Esophagus (tissue), 2 donors: Measurements from ENCODE around the gene SLC7A5. TPM values are rescaled to one million over a fixed set of nuclear protein-coding genes. Genes with fewer than 3 reads are reported as not detected.

Experiments used
- H3K27ac ChIP-seq, 2 donors: one replicate each; pipeline ENCODE4 v1.5.1; 2013; ENCODE audit warnings: low read depth in 2 of 2, mild to moderate bottlenecking in 2 of 2, inconsistent platforms in 1 of 2, low read length in 1 of 2, moderate library complexity in 1 of 2
- H3K27me3 ChIP-seq, 2 donors: one replicate each; pipeline ENCODE4 v1.6.1; 2013; ENCODE audit warnings: low read length in 2 of 2, control low read depth in 1 of 2, mild to moderate bottlenecking in 1 of 2; ENCODE audit not compliant: insufficient read depth in 2 of 2, control insufficient read depth in 1 of 2
- H3K36me3 ChIP-seq, 2 donors: one replicate each; pipeline ENCODE4 v1.6.1; 2013; ENCODE audit warnings: low read length in 1 of 2; ENCODE audit not compliant: control insufficient read depth in 2 of 2, insufficient read depth in 2 of 2
- H3K4me1 ChIP-seq, 2 donors: one replicate each; pipeline ENCODE4 v1.6.1; 2013; ENCODE audit warnings: low read length in 1 of 2; ENCODE audit not compliant: control insufficient read depth in 2 of 2, insufficient read depth in 2 of 2
- H3K4me3 ChIP-seq, 2 donors: one replicate each; pipeline ENCODE4 v1.5.1; 2013; ENCODE audit warnings: low read length in 2 of 2, mild to moderate bottlenecking in 2 of 2, low read depth in 1 of 2, moderate library complexity in 1 of 2
- H3K9me3 ChIP-seq, 2 donors: one replicate each; pipeline ENCODE4 v1.6.1; 2013; ENCODE audit warnings: mild to moderate bottlenecking in 2 of 2, low read depth in 1 of 2, low read length in 1 of 2, moderate library complexity in 1 of 2; ENCODE audit not compliant: control insufficient read depth in 2 of 2, insufficient read depth in 1 of 2
- WGBS, 2 donors: extraction: QIAGEN DNeasy Blood & Tissue Kit; methylation state at CpG; one replicate each; pipeline ENCODE4 v1.1.7; 2013; 5-methylcytosine and 5-hydroxymethylcytosine counted together
- polyA plus RNA-seq, 2 donors: library from polyadenylated mRNA; stranded (reverse); fragments of 200-250 nt; gene quantifications; one replicate each; pipeline ENCODE4 v1.2.3, GENCODE V29; 2013
- donor health status: healthy with polysubstance abuse.
- donor health status: Bipolar disorder and iron deficiency.

Gene SLC7A5
- polyA plus RNA-seq, 2 donors: 117 to 138 TPM

DNA sequence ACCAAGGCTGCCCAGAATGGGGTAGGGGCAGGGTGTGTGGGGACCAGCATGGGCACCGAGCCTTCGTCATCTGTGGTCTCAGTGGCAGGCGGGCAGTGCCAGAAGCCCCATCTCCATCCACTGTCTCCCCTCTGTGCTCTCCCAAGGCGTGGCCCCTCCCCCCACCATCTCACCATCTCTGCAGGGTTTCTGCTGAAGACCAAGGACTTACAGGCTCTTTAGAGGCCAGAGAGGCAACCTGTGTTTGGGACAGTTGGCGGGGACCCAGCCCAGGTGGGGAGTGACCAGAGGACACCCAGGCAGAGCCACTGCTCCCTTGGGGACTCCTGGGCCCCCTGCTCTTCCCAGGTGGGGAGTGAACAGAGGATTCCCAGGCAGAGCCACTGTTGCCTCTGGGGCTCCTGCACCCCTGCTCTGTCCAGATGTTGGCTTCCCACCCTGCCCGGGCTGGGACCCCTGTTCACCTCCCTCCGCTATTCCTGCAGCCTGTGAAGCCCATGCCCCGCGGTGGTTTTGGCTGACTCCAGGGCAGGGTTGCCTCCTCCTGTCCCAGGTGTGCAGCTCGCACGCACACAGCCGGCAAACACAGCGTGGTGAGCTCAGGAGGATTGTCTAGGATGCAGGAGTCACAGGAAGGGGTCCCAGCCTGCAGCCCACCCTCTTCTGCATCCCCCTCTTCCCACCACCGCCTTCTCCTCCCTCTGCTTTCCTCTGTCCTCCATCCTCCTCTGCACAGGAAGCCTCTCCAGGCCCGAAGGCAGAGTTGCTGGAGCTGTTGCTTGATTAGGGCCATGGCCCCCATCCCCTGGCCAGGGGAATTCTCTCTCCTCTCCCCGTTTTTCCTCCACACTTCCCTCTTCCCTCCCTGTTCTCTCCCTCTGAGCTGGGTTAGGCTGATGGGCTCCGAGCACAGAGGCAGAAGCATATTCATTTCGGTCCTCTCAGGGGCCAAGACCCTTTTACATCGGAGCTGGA lies 45.0 kb downstream of the SLC7A5 start:
- WGBS, 2 donors: 53 to 65% methylated on average over 19 of the region's 19 CpGs
- Histone ChIP-seq H3K27me3 (no peaks in the 10 kb centered on the region), H3K4me1 (peaks cover 5 to 18% of the 10 kb centered on the region in 2 donors), H3K9me3 (no peaks in the 10 kb centered on the region), H3K27ac (peak overlapping the region; percentile 62 to 75), H3K36me3 (no peaks in the 10 kb centered on the region), H3K4me3 (no peak overlapping the region)

DNA sequence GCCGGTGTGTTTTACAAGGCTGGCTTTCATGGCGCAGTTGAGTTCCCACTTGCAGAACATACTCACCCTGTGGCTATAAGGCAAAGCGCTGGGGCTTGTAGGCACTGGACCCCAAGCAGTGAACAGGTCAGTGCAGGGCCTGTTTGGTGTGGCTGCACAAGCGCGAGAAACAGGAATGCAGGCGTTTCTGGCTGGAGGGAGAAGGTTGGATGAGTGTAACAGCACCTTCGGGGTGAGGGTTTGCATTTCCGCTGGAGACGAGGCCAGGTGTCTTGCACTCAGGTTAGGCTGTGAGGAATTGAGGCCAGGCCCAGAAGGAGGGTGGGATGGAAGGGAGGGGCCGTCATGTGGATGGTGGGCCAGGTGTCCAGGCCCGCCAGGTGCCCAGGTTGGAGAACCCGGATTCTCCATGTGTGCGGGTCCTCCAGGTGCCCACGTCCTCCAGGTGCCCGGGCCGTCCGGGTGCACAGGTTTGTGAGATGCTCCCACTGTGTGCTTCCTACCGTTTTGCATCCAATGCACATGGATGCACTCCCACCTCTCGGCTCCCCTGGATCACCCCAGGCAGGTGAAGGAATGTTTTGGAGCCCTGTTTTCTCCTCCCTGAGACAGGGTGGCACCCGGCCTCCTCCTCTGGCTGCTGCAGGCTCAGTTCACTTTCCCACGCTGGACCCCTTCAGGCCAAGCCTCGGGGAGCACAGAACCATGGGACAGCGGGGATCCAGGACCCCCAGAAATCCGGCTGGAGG lies 46.0 kb downstream of the SLC7A5 start:
- Histone ChIP-seq H3K27me3 (no peaks in the 10 kb centered on the region), H3K9me3 (peaks cover 0 to 5% of the 10 kb centered on the region in 2 donors), H3K27ac (peak overlapping the region; percentile 62 to 75), H3K4me1 (peaks cover 5 to 18% of the 10 kb centered on the region in 2 donors), H3K4me3 (no peak overlapping the region), H3K36me3 (no peaks in the 10 kb centered on the region)
- WGBS, 2 donors: 53 to 70% methylated on average over 22 to 24 of the region's 24 CpGs

DNA sequence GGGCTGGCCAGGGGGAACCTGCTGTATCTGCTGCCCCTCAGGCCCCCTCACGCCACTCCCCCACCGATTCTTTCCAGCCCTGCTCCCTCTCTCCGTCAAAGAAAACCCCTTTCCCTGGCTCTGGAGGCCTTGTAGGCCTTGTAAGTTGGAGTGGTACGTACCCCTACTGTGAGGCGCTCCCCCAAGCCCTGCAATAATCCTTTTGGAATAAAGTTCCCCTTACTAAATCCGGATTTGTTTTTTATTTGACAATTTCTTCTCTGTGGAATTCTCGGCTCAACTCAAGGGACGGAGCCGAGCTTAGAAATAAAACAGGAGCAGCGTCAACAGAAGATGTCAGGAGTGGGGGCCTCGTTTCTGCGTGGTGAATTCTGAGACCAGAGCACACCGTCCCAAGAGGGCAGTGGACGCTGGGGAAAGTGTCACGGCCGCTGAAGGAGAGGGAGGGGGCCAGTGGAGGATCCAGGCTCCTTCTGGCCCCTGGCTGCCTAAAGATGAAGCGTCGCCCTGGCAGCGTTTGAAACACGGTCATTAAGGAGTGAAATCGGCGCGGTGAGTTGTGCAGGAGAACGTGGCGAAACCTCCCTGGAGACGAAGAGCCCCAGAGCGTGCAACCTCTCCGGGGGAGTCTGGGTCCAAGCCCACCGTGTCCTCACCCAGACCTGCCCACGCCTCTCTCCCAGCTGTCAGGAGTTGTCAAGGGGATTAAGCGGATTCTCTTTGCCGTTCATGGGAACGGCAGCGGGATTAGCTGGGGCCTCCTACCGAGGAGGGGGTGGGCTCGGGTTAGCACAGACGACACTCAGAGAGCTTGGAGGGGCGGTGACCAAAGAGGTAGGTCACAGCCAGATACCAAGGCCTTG lies 47.0 kb downstream of the SLC7A5 start:
- peaks cover 5 to 15% of the 10 kb centered on the region in 2 donors for H3K4me1 ChIP-seq
- H3K27ac ChIP-seq: peak overlapping the region; percentile 62 to 75
- no peaks in the 10 kb centered on the region for H3K27me3 ChIP-seq
- H3K4me3 ChIP-seq: no peak overlapping the region
- WGBS, 2 donors: 39 to 51% methylated on average over 37 to 38 of the region's 38 CpGs
- H3K36me3 ChIP-seq: no peaks in the 10 kb centered on the region
- peaks cover 6 to 11% of the 10 kb centered on the region in 2 donors for H3K9me3 ChIP-seq

DNA sequence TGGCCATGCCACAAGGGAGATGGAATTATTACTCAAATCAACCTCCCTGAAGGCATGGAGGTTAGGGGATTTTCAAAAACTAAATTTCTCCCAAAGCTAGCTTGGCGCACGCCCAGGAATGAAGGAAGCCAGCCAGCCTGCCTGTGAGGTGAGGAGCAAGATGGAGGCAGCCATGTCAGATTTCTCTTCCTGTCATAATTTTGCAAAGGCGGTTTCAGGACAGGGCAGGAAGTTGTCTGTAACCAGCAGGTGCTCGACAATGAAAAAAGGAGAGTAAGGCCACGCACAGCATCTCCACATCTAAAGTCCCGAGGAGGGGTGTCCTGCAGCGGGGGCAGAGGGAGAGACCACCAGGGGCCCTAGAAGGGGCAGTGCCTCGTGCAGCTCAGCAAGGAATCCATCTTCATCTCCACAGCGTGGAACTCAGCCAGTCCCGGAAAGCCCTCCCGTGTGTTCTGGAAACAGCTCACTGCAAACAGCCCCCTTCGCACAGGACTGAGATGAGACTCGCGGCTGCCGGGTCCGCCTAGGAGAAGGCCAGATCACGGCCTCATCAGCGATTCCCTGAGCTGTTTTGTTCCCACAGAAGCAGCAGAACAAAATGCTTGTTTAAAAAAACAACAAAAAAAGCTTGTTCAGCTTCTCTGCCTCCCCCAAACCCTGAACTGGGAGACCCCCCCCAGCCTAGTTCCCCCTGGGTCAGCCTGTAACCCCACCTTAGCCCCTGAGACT lies 47.8 kb downstream of the SLC7A5 start:
- H3K27me3 ChIP-seq: no peaks in the 10 kb centered on the region
- H3K4me3 ChIP-seq: no peak overlapping the region
- peaks cover 5 to 15% of the 10 kb centered on the region in 2 donors for H3K4me1 ChIP-seq
- H3K36me3 ChIP-seq: no peaks in the 10 kb centered on the region
- 51 to 55% methylated on average over 18 of the region's 18 CpGs for WGBS, 2 donors
- H3K27ac ChIP-seq: peak overlapping the region; percentile 62 to 75
- H3K9me3 ChIP-seq: peaks cover 12 to 16% of the 10 kb centered on the region in 2 donors

DNA sequence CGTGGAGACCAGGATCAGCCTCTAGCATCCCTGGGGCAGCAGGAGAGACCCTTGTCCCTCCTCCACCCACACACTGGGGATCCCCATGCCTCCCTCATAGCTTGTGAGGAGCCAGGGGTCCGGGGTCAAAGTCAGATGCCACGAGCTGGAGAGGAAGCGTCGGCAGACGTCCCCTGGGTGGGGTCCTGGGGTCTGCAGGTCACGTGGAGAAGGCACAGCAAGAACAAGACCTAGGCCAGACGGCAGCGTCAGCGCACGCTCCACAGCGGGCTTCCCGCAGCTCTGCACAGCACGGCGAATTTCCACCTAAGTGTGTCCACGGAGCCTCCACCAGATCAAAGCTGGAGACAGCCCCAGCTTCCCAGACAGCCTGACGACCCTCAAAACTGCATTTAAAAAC lies 49.3 kb downstream of the SLC7A5 start:
- peaks cover 14 to 18% of the 10 kb centered on the region in 2 donors for H3K9me3 ChIP-seq
- no peaks in the 10 kb centered on the region for H3K36me3 ChIP-seq
- H3K27ac ChIP-seq: no peak overlapping the region
- H3K4me3 ChIP-seq: no peak overlapping the region
- H3K27me3 ChIP-seq: no peaks in the 10 kb centered on the region
- 91% methylated on average over 17 of the region's 17 CpGs for WGBS, 2 donors
- peaks cover 5 to 15% of the 10 kb centered on the region in 2 donors for H3K4me1 ChIP-seq

DNA sequence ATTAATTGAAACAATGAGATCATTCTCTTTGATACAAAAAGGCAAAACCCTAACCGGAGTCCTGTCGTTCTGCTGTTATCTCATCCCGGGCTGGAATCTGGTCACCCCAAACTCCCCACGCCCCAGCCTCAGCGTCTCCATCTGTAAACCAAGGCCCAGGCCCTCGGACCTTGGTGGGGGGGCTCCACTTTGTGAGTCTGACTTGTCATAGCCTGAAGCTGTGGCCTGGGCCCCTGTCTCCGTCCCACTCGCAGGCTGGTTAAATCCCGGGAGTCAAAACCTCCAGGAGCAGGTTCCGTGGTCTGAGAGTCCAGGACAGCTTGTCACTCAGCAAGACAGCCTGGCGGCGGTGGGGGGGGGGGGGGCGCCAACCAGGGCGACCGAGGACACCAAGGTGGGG lies 50.0 kb downstream of the SLC7A5 start:
- no peaks in the 10 kb centered on the region for H3K36me3 ChIP-seq
- WGBS, 2 donors: 89 to 93% methylated on average over 15 of the region's 15 CpGs
- peaks cover 5 to 11% of the 10 kb centered on the region in 2 donors for H3K4me1 ChIP-seq
- no peak overlapping the region for H3K4me3 ChIP-seq
- H3K27me3 ChIP-seq: no peaks in the 10 kb centered on the region
- H3K27ac ChIP-seq: no peak overlapping the region
- peaks cover 14 to 18% of the 10 kb centered on the region in 2 donors for H3K9me3 ChIP-seq

DNA sequence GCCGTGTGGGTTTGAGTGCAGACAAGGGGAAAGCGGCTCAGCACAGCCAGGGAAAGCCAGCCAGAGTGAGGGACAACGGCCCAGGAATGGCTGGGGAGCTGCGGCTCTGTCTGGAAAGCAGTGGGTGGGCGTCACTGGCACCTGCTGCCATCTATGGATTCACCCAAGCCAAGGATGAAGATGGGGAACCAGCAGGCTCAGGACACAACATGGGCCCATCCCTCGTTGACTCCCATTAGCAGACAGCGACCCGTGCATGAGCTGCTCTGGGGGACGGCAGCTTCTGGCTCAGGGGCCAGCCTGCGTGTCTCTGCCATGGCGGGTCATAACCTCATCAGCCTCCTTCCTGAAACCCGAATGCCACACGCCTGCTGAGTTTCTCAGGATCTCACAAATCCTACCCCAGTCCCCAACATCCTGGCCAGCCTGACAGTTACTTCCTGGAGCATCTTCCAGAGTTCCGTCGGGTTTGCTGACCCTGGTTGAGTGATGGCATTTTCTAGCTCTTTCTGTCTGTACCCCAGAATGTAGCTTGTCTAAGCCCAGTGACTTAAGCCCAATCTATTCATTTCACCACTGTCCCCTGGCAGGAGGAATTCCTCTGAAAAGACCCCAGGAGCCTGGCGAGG lies 50.7 kb downstream of the SLC7A5 start:
- H3K27ac ChIP-seq: no peak overlapping the region
- no peaks in the 10 kb centered on the region for H3K27me3 ChIP-seq
- no peak overlapping the region for H3K4me3 ChIP-seq
- peaks cover 5 to 10% of the 10 kb centered on the region in 2 donors for H3K4me1 ChIP-seq
- 92% methylated on average over 16 of the region's 16 CpGs for WGBS, 2 donors
- no peaks in the 10 kb centered on the region for H3K36me3 ChIP-seq
- H3K9me3 ChIP-seq: peaks cover 14 to 18% of the 10 kb centered on the region in 2 donors

DNA sequence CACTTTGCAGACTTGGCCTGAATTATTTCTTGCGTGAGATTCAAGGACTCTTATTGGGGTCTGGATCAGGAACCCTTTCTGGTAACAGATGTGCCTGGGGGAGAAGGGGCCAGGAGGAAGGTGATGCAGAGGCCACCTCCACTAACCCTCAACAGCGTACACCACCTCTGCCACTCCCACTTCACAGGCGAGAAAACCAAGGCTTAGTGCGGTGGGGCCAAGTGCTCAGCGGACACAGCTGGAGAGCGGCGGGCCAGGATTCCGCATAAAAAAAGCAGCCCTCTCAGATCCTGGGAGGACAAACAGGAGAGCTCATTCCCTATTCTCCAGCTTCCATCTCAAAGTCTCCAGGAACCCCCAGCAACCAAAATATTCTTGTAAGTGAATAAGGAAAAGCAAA lies 51.4 kb downstream of the SLC7A5 start:
- H3K36me3 ChIP-seq: no peaks in the 10 kb centered on the region
- peaks cover 0 to 4% of the 10 kb centered on the region in 2 donors for H3K4me1 ChIP-seq
- no peaks in the 10 kb centered on the region for H3K27me3 ChIP-seq
- H3K9me3 ChIP-seq: peaks cover 14 to 18% of the 10 kb centered on the region in 2 donors
- no peak overlapping the region for H3K4me3 ChIP-seq
- no peak overlapping the region for H3K27ac ChIP-seq
- WGBS, 2 donors: 99 to 100% methylated on average over 8 of the region's 8 CpGs
